SK-N-SH treated with all-trans-retinoic acid at 6 μM for 48 hours (cell line): ENCODE results near the gene WDR62.
A peak's percentile ranks its signal among the peaks of the same experiment; 100 is the strongest.

Experiments
- ATAC-seq: fragments of 200-7000 bp; cut with Tn5 transposase; 3 replicates; pipeline ENCODE4 v1.9.1; 2020; ENCODE audit warnings: mild to moderate bottlenecking, moderate library complexity
- ARNTL ChIP-seq: fragments of 450-650 bp; formaldehyde crosslinking; IDR thresholded peaks from 2 replicates; pipeline ENCODE4 v1.5.0; 2020; ENCODE audit warnings: low read depth, mild to moderate bottlenecking, moderate library complexity, borderline replicate concordance
- BACH2 ChIP-seq: fragments of 250-450 bp; sonication (Bioruptor Pico); IDR thresholded peaks from 2 replicates; pipeline ENCODE4 v1.9.0; 2021; ENCODE audit warnings: mild to moderate bottlenecking, borderline replicate concordance
- CSDC2 ChIP-seq: fragments of 250-450 bp; sonication (Bioruptor Pico); IDR thresholded peaks from 2 replicates; pipeline ENCODE4 v1.5.0; 2020; ENCODE audit warnings: mild to moderate bottlenecking, moderate library complexity
- ESRRG ChIP-seq: fragments of 250-450 bp; sonication (Bioruptor Pico); IDR thresholded peaks from 2 replicates; pipeline ENCODE4 v1.6.1; 2021; ENCODE audit warnings: mild to moderate bottlenecking
- ISL1 ChIP-seq: fragments of 250-450 bp; sonication (Bioruptor Pico); IDR thresholded peaks from 2 replicates; pipeline ENCODE4 v2.1.2; 2022; ENCODE audit warnings: mild to moderate bottlenecking, moderate library complexity
- OSR1 ChIP-seq: fragments of 250-450 bp; sonication (Bioruptor Pico); IDR thresholded peaks from 2 replicates; pipeline ENCODE4 v1.8.0; 2022; ENCODE audit warnings: moderate library complexity, mild to moderate bottlenecking, inconsistent platforms
- PATZ1 ChIP-seq: fragments of 250-450 bp; sonication (Bioruptor Pico); IDR thresholded peaks from 2 replicates; pipeline ENCODE4 v1.8.0; 2020; ENCODE audit warnings: mild to moderate bottlenecking, moderate library complexity, borderline replicate concordance
- POU6F1 ChIP-seq: fragments of 250-450 bp; sonication (Bioruptor Pico); IDR thresholded peaks from 2 replicates; pipeline ENCODE4 v1.8.0; 2021; ENCODE audit warnings: low read depth, mild to moderate bottlenecking, moderate library complexity, borderline replicate concordance
- PPARA ChIP-seq: fragments of 250-450 bp; sonication (Bioruptor Pico); IDR thresholded peaks from 2 replicates; pipeline ENCODE4 v1.5.0; 2020; ENCODE audit warnings: mild to moderate bottlenecking, borderline replicate concordance
- RARB ChIP-seq: fragments of 250-450 bp; sonication (Bioruptor Pico); IDR thresholded peaks from 2 replicates; pipeline ENCODE4 v1.8.0; 2021; ENCODE audit warnings: mild to moderate bottlenecking, moderate library complexity
- SNAI2 ChIP-seq: fragments of 250-450 bp; sonication (Bioruptor Pico); IDR thresholded peaks from 2 replicates; pipeline ENCODE4 v1.5.0; 2020; ENCODE audit warnings: mild to moderate bottlenecking, moderate library complexity
- TCF4 ChIP-seq: fragments of 250-450 bp; sonication (Bioruptor Pico); IDR thresholded peaks from 2 replicates; pipeline ENCODE4 v1.8.0; 2021; ENCODE audit warnings: mild to moderate bottlenecking, moderate library complexity, borderline replicate concordance
- TOX ChIP-seq: fragments of 250-450 bp; sonication (Bioruptor Pico); IDR thresholded peaks from 2 replicates; pipeline ENCODE4 v1.8.0; 2021; ENCODE audit warnings: mild to moderate bottlenecking, moderate library complexity, borderline replicate concordance
- TSHZ2 ChIP-seq: fragments of 250-450 bp; sonication (Bioruptor Pico); IDR thresholded peaks from 2 replicates; pipeline ENCODE4 v1.5.0; 2020; ENCODE audit warnings: mild to moderate bottlenecking, moderate library complexity
- ZC3H10 ChIP-seq: fragments of 250-450 bp; sonication (Bioruptor Pico); IDR thresholded peaks from 2 replicates; pipeline ENCODE4 v1.5.1; 2021; ENCODE audit warnings: mild to moderate bottlenecking, moderate library complexity
- ZFP3 ChIP-seq: fragments of 250-450 bp; sonication (Bioruptor Pico); IDR thresholded peaks from 2 replicates; pipeline ENCODE4 v1.5.0; 2020; ENCODE audit warnings: mild to moderate bottlenecking, moderate library complexity
- ZFP30 ChIP-seq: fragments of 450-650 bp; formaldehyde crosslinking; IDR thresholded peaks from 2 replicates; pipeline ENCODE4 v1.5.0; 2022; ENCODE audit warnings: mild to moderate bottlenecking, moderate library complexity
- TF ChIP-seq, protein P1 (sequence below): fragments of 250-450 bp; sonication (Bioruptor Pico); IDR thresholded peaks from 2 replicates; pipeline ENCODE4 v1.5.1; 2021; ENCODE audit warnings: mild to moderate bottlenecking, moderate library complexity

WDR62 gene

DNA sequence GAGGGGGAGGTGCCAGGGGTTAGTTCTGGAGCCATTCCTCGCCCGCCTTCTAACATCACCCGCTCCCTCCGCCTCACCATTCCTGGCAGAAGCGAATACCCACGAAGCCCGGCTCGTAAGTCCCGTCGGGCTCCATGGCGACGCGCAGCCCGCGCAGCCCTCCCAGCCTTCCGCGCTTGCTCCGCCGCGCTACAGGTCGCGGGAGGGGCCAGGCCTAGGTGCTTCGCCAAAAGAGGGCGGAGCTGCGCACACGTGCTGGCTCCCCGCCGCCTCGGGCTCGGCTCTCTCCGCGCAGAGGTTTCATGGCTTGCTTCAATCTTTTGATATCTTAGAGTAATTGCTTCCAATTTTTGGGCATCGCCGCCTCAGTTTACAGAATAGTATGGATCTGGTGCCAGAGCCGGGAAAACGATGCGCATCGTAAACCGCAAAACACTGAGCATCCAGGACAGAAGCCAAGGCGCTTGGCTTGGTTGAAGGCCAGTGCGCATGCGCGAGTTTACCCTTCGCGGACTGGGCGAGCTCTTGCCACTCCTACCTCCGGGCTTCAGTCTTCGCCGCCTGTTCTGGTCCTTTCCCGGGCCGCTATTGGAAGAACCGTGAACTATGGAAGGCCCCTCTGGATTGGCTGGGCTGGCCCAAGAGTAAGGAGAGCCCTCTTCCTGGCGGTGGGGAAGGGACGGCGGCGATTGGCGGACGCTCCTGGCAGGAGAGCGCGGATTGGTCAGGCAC is 60.2 kb downstream of the WDR62 start, which contains the start of gene POLR2I:
POLR2I (minus strand) TSS at position 155 of the 732 bp plus-strand sequence; CDS start at position 136, 19 bp downstream.
- TF ChIP-seq SNAI2 (CRISPR knock-in tag) (no peak), ZFP30 (CRISPR knock-in tag) (no peak), POU6F1 (CRISPR knock-in tag) (no peak), PPARA (CRISPR knock-in tag) (no peak), OSR1 (no peak), TCF4 (CRISPR knock-in tag) (no peak), CSDC2 (CRISPR knock-in tag) (no peak)
- TF ChIP-seq, protein P1, sequence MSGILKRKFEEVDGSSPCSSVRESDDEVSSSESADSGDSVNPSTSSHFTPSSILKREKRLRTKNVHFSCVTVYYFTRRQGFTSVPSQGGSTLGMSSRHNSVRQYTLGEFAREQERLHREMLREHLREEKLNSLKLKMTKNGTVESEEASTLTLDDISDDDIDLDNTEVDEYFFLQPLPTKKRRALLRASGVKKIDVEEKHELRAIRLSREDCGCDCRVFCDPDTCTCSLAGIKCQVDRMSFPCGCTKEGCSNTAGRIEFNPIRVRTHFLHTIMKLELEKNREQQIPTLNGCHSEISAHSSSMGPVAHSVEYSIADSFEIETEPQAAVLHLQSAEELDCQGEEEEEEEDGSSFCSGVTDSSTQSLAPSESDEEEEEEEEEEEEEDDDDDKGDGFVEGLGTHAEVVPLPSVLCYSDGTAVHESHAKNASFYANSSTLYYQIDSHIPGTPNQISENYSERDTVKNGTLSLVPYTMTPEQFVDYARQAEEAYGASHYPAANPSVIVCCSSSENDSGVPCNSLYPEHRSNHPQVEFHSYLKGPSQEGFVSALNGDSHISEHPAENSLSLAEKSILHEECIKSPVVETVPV, result no peak
- peak; percentile 96 for ATAC-seq

GRCh38 chr19:36115453-36116343 is 61.0 kb downstream of the WDR62 start, which contains the start of gene TBCB:
Gene TBCB (plus strand): TSS chr19:36115468. CDS start chr19:36115561, 93 bp downstream.
- peak; percentile 51 for ATAC-seq
- TF ChIP-seq TSHZ2 (CRISPR knock-in tag) (peak; percentile 32; the same call in 1 of the 2 replicates), ZFP30 (CRISPR knock-in tag) (no peak)

- TF ChIP-seq CSDC2 (CRISPR knock-in tag) (no peak), ISL1 (CRISPR knock-in tag) (no peak), ESRRG (CRISPR knock-in tag) (no peak), TCF4 (CRISPR knock-in tag) (no peak), OSR1 (no peak), TSHZ2 (CRISPR knock-in tag) (no peak), ARNTL (CRISPR knock-in tag) (no peak), PATZ1 (CRISPR knock-in tag) (no peak), BACH2 (CRISPR knock-in tag) (no peak), POU6F1 (CRISPR knock-in tag) (no peak), TOX (CRISPR knock-in tag) (no peak), PPARA (CRISPR knock-in tag) (no peak), SNAI2 (CRISPR knock-in tag) (no peak), RARB (no peak), ZC3H10 (CRISPR knock-in tag) (no peak), ZFP30 (CRISPR knock-in tag) (no peak), ZFP3 (CRISPR knock-in tag) (no peak)
- TF ChIP-seq, protein P1, result no peak
- no peak for ATAC-seq
These were observed 61.6 kb downstream of the WDR62 start for GRCh38 chr19:36116344-36116637.
